GM18868 (cell line): ENCODE measurements around the gene SHISA5.
"Not testable (repeated sequence)": the region's sequence is repeated elsewhere in the genome, so short reads cannot be mapped to it uniquely, and the experiment has no call there.

ENCODE experiments used
- ATAC-seq: cut with Tn5 transposase; IDR thresholded peaks from one replicate; pipeline ENCODE4 v1.9.1; 2021; ENCODE audit warnings: mild to moderate bottlenecking, moderate library complexity; ENCODE audit not compliant: unreplicated experiment

Gene SHISA5

GRCh38 chr3:48504051-48504946 lies at the start of gene SHISA5:
Gene SHISA5, minus strand, starts transcription at chr3:48504174. Its CDS starts 80 bp downstream, at chr3:48504094.
- ATAC-seq, result no peak

DNA sequence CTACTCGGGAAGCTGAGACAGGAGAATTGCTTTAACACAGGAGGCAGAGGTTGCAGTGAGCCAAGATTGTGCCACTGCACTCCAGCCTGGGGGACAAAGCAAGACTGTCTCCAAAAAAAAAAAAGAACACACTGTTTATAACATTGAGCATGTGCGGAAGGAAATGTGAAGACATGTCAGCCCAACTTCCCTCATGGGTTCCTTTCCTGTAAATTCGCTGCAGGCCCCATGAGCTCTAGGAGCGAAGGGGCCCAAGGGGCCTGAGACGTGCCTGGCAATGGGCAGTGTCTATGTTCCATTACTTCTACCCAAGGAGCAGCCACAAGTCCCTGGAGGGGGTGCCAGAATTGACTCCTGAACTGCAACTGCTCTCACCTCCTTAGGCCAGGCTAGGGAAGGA lies 49.4 kb upstream of the SHISA5 start:
- ATAC-seq, result no peak

- ATAC-seq, result no peak
These were observed 48.4 kb upstream of the SHISA5 start for GRCh38 chr3:48552111-48552951.

DNA sequence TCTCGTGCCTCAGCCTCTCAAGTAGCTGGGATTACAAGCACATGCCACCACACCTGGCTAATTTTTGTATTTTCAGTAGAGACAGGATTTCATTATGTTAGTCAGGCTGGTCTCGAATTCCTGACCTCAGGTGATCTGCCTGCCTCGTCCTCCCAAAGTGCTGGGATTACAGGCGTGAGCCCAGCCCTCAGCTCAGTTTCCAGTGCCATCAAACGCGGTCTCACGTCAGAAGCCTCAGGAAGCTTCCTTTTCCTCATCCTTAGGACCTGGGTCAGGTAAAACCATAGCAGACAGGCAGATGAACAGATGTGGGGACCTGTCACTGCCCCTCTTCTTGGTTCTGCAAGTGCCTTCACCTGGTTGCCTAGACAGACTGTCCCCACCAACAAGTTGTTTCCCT lies 47.7 kb upstream of the SHISA5 start:
- ATAC-seq, result not testable (repeated sequence)

DNA sequence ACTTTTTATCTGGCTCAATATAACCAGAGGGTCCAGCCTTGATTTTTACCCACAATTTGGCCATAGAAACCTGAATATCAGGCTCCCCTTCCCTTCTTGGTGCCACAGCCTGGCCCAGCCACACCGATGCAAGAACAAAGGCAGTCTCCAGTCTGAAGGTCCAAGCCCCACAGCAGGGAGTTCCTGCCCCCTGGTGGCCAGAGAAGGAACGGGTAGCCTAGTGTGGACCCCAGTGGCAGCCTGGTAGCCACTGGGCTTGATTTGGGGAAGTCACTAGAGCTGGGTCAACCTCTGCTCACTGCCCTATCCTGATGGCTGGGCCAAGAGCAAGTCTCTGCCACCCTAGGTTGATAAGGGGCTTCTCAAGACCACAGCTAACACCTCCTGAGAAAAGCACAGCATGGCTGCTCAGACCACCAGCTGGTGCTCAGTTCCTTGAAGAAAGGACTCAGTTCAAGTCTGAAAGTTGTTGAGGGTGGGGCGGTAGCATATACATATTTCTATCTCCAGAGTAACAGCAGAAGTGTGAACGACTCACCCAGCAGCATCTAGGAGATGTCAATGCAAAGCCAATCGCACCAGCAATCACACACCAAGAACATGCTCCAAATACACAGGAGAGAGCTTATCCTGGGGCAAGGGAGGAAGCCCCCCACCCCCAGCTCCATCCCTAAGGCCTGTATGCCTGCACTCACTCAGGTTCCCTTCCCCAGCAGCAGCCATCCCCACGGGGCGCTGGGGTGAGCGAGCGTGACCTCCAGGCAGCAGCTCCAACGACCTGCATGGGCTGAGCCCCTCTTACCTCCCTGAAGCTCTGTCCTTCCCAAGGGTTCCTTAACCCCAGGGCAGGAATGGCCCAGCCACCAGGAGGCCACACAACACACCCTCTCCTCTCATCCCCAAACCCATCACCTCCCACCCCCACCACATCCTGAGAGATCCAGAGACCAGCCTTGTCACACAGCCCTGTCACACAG lies 45.0 kb upstream of the SHISA5 start:
- ATAC-seq, result no peak

GRCh38 chr3:48548126-48548525 lies 44.2 kb upstream of the SHISA5 start:
- ATAC-seq, result no peak

DNA sequence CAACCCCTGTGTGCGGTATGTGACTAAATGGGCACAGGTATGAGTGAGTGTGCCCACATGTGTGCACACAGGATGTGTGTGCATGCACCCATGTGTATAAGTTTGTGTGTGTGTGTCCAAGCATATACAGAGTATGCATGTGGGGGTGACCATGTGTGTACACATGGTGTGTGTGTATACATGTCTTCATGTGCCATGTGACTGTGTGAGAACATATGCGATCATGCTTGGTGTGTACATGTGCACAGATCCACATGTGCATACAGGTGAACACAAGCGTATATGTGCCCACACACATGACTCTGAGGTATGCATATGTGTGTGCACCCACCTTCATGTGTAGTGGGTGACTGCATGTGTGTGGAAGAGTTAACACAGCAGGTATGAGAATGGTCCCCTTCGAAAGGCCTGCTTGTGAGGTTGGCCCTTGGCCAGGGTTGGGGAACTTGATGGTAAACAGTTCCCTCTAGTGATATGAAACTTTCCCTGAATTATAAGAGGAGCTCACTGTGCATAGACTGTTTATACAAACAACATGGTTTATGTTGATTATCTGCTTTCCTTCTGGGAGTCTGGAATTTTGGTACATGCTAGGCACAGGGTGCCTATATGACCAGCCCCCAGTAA lies 42.3 kb upstream of the SHISA5 start:
- ATAC-seq, result no peak

DNA sequence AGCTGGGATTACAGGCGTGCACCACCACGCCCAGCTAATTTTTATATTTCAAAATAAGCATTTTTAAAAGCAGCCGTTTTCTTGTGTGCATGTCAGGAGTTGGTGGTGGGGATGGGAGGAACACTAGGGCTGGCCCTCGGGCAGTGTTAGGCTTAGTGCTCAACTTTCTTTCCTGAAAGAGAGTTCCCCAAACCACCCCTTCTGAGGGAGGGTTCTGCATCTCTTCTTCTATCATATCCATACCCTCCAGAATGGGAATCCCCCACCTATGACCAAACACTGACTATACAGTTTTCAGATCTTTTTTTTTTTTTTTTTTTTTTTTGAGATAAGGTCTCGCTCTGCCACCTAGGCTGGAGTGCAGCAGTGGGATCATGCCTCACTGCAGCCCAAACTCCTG lies 40.2 kb upstream of the SHISA5 start:
- no peak for ATAC-seq

DNA sequence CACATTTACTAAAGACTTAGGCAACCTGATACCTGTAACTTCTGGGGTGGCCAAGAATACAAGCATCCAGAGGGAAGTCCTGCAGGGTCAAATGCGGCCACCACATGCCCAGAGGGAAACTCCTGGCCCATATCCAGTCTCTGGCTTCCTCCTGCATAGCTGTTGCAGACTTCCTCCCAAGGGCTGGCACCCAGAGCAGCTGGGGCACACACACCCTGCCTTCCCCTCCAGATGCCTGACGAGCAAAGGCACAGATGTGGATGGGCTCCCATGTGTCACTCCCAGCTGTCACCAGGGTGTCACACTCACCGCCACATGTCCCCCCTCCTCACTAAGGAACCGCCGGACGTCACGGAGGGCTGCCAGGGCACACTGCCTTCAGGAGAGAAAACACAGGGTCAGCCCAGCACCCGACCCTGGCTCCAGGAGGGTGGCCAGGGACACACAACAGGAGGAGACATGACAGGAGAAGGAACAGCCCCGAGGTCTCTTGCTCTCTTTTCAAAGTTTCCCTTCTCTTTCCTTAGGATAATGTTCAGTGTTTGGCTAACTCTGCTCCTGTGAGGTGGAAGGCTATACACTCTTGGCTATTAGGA lies 39.4 kb upstream of the SHISA5 start:
- no peak for ATAC-seq

DNA sequence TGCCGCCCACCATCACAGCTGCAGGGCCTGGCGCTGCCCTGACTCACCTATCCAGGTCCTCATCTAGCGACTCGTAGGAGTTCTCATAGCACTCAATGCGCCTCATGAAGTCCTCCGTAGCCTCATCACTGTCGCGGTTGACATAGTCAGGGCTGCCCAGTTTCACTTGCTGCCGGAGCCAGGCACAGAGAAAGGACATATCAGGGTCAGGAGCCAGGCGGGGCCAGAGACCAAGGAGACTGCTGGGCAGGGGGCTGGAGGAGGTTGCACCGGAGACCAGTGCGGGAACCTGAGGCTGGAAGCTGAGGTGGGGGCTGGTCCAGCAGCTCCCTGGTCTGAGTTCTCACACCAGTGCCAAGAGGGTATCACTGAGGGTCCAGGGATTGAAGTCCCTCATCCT lies 34.5 kb upstream of the SHISA5 start:
- ATAC-seq, result no peak

- no peak for ATAC-seq
These were observed 32.8 kb upstream of the SHISA5 start for GRCh38 chr3:48536785-48537184.

DNA sequence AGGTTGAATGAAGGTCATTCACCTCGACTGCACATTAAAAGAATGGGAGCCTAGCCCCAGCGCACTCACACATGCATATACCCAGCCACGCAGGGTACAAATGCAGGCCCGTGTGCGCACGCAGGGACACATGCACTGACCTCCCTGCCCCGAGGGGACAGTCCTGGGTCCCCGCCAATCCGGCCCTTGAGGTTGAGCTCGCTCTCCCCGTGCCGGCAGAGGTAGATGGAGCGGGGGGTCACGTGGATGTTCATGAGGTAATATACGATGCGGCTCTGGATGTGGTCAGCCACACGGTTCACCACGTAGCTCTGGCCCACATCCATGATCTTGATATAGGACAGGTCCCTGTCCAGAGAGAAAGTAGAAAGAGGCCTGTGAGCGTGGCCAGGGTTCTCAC lies 32.1 kb upstream of the SHISA5 start:
- ATAC-seq, result no peak

GRCh38 chr3:48535578-48535977 lies 31.6 kb upstream of the SHISA5 start:
- ATAC-seq, result no peak

DNA sequence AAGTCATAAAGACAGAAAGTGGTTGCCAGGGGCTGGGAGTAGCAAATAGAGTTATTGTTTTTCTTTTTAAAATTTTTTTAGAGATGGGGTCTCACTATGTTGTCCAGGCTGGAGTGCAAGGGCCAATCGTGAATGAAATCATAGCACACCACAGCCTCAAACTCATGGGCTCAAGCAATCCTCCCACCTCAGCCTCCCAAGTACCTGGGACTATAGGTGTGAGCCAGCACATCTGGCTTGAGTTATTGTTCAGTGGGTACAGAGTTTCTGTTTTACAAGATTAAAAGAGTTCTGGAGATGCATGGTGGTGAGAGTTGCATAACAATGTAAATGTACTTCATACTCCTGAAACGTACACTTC lies 29.0 kb upstream of the SHISA5 start:
- ATAC-seq, result no peak

DNA sequence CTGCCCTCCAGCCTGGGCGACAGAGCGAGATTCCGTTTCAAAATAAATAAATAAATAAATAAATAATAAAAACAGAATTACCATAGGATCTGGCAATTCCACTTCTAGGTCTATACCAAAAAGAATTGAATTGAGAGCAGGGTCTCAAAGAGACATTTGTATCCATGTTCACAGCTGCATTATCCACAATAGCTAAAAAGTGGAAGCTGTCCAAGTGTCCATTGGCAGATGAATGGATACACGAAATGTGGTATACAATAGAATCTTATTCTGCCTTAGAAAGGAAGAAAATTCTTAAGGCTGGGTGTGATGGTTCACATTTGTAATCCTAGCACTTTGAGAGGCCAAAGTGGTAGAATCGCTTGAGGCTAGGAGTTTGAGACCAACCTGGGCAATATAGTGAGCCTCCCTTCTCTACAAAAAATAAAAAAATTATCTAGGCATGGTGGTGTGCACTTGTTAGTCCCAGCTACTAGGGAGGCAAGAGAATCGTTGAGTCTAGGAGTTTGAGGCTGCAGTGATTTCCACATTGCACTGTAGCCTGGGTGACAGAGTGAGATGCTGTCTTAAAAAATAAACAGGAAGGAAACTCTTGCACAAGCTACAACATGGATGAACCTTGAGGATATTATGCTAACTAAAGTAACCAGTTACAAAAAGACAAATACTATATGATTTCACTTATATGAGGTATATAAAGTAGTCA lies 28.4 kb upstream of the SHISA5 start:
- ATAC-seq, result no peak

DNA sequence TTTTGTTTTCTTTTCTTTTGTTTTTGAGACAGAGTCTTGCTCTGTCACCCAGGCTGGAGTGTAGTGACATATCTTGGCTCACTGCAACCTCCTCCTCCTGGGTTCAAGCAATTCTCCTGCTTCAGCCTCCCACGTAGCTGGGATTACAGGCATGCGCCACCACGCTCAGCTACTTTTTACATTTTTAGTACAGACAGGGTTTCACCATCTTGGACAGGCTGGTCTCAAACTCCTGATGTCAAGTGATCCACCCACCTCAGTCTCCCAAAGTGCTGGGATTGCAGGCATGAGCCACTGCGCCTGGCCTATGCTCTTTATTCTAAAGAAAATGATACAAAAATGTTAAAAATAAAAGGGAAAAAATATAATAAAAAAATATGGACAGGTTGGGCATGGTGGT lies 26.7 kb upstream of the SHISA5 start:
- ATAC-seq, result not testable (repeated sequence)

DNA sequence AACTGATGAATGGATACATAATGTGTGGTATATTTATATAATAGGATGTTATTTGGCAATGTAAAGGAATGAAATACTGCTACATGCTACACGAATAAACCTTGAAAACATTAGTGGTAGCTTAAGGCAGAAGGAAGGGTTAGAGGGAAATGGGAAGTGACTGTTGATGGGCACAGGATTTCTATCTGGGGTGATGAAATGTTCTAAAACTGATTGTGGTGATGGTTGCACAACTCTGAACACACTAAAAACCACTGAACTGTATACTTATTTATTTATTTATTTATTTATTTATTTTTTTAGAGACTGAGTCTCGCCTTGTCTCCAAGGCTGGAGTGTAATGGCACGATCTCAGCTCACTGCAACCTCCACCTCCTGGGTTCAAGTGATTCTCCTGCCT lies 24.8 kb upstream of the SHISA5 start:
- ATAC-seq, result no peak

GRCh38 chr3:48528048-48528447 lies 24.1 kb upstream of the SHISA5 start:
- ATAC-seq, result no peak

DNA sequence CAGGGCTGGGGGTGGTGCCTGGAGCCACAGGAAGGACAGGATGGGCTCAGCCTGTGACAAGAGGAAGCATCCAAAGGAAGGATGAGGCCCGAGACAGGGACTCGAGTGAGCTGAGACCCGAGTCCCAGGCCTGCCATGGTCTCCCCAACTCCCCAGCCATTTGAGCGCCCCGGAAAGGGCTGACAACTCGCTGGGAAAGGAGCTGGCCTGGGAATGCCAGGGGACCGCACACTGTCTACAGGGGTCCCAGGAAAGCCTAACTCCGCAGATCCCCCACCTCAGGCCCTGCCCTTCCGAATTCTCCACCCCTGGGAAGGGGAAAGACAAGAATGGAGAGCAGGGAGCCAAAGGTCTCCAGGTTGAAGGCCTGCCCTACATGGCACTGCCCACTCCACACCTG lies 21.0 kb upstream of the SHISA5 start:
- ATAC-seq, result no peak
